Measurements from ENCODE around the gene CELSR3.

CELSR3 gene

DNA sequence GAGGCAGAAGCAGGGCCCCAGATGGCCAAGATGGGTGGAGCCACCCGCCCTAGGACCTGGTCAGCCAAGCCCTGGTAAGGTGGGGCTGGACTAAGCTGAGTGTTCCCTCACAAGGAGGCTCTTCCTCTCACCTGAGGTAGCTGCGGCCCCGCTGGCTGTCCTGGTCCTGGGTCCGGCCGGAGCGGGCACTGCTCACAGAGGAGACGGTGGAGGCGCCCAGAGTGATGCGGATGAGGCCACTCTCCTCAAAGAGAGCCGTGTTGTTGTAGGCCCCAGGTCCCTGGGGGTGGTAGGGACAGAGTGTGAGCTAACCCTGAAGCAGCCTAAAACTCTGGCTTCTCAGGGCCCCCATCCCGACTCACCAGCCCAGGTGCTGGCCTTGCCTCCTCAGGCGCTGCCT lies 20.1 kb downstream of the CELSR3 start:
- TF ChIP-seq, protein P1, sequence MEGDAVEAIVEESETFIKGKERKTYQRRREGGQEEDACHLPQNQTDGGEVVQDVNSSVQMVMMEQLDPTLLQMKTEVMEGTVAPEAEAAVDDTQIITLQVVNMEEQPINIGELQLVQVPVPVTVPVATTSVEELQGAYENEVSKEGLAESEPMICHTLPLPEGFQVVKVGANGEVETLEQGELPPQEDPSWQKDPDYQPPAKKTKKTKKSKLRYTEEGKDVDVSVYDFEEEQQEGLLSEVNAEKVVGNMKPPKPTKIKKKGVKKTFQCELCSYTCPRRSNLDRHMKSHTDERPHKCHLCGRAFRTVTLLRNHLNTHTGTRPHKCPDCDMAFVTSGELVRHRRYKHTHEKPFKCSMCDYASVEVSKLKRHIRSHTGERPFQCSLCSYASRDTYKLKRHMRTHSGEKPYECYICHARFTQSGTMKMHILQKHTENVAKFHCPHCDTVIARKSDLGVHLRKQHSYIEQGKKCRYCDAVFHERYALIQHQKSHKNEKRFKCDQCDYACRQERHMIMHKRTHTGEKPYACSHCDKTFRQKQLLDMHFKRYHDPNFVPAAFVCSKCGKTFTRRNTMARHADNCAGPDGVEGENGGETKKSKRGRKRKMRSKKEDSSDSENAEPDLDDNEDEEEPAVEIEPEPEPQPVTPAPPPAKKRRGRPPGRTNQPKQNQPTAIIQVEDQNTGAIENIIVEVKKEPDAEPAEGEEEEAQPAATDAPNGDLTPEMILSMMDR (conservative IDR thresholded peaks at IDR 0.05; ENCODE audit: low read length) = no peak
- no peak overlapping the region for H3K4me3 ChIP-seq (ENCODE audit: low read length)

DNA sequence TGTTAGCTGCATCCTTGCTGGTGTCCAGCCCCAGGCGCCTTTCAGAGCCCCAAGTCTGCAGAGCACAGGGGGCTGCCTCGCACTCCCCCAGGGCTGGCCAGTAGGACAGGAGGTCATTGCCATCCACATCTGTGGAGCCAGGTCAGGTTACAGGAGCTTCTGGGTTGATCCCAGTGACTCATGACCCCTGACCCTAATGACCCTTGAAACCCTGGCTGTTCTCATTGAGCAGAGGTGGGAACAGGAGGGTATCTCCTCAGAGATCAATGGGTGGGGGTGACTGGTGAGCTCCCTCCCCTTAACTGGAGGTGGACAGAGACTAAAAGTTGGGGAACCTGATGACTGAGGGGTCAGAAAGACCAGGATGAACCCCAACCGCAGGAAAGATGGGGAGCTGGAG lies 21.3 kb downstream of the CELSR3 start:
- no peak for DNase-seq (ENCODE audit: low read depth)
- H3K4me3 ChIP-seq (ENCODE audit: low read length) = no peak overlapping the region
- TF ChIP-seq, protein P1 (conservative IDR thresholded peaks at IDR 0.05; ENCODE audit: low read length) = no peak

More for the DNA sequence above, 20.1 kb downstream of the CELSR3 start:
- no peak for DNase-seq (ENCODE audit: low read depth)

DNA sequence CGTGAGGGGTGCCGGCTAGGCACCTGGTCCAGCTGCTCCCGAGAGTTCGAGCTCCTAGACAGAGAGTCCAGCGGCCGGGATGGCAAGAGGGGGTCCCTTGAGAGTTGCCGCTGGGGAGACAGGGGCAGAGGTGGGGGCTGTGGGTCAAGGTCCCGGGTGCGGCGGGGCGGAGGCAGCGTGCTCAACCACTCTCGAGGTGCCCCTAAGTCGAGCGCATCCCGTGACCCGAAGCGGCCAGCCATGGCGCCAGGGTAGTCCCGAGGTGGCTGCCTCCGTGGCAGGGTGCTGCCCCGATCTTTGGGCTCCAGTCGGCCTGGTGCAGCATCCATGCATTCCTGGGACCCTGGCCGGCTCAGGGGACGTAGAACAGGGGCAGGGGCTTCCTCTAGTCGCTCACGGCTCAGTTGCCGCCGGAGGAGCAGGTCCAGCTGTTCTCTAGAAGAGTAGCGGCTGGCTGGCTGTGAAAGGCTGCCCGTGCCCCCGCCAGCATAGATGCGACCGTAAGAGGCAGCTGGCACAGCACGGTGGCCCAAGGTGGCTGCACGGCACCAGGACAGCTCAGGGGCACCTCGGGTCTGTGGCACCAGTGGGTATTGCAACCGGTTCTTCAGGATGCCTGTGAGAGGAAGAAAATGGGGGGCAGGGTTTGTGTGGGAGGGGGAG lies 22.6 kb downstream of the CELSR3 start:
- TF ChIP-seq, protein P1 (conservative IDR thresholded peaks at IDR 0.05; ENCODE audit: low read length) = no peak
- no peak overlapping the region for H3K4me3 ChIP-seq (ENCODE audit: low read length)
- DNase-seq (ENCODE audit: low read depth) = no peak

DNA sequence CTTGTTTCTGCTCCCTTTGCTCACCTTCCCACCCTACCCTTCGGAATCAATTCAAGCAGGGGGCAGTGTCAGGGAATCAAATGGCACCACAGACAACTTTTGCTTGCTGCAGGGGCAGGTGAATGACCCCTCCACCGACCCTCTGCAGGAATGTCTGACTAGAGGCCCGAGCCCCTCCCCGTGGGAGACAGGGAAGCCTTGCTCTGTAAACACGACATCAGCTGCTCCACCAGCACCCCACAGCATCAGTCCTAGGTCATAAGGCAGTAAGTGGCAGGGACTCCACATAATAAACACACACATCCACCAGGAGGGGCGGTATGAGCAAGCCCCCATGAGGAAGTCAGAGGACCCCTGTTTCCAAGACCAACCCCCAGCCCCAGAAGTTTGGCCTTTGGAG lies 25.4 kb downstream of the CELSR3 start:
- TF ChIP-seq, protein P1 (conservative IDR thresholded peaks at IDR 0.05; ENCODE audit: low read length) = no peak
- H3K4me3 ChIP-seq (ENCODE audit: low read length) = no peak overlapping the region
- no peak for DNase-seq (ENCODE audit: low read depth)

DNA sequence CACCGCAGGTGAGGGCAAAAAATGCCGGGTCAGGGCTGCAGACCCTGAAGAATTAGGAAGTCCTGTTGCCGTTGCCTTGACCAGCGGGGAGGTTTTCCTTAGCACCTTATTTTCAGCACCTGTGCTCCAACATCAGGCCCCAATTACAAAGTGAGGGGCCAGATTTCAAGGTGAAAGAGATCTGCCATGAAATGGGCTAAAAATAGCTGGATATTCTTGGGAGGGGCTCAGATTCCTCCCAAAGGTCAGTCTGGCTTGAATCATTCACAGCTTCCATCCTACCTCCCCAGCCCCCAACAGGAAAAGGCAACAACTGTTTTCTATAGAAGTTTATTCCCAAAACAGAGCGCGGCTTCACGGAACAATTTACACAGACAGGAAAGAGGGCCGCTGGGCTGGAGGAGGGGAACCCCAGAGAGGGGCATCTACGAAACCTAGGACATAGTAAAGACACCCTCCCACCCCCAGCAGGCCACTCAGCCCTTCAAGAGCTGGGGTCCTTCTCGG lies 26.5 kb downstream of the CELSR3 start:
- peak overlapping the region; percentile 84 for H3K4me3 ChIP-seq (ENCODE audit: low read length)
- DNase-seq (ENCODE audit: low read depth) = no peak
- TF ChIP-seq, protein P1 (conservative IDR thresholded peaks at IDR 0.05; ENCODE audit: low read length) = no peak

DNA sequence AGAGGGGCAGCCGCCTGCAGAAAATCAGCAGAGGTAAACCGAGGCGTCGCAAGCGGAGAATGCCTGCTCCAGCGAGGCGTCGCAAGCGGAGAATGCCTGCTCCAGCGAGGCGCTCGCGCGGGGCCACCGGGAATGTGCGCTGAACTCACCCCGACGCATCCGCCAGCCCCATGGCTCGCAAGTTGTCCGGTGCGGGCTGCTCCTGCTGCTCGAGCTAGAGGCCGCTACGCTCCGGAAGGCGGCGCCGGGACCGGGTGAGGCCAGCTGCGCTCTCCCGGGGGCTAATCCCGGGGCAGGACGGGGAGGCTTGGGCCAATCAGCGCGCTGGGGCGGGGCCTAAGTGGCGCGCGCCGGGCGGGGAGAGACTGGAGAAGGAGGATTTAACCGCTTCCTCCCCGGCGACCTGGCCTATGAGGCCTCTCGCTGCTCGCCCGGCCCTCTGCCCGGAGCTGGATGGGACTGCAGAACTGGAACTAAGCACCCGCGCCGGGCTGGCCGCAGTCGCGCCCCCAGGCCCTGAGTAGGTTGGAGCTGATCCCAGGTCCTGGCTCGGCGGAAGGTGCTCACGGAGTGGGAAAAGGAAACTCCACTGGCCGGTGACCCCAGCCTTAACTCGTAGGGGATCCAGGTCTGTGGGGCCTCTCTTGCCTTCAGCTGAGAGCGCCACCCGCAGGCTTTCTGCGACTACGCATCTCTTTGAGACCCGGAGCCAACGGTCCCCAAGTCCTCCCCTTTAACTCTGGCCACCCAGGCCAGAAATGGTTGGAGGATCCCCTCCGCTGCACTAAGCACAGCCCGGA lies 27.3 kb downstream of the CELSR3 start, which contains the start of gene SLC26A6:
TSS of gene SLC26A6 (minus strand) at position 240 of the 800 bp plus-strand sequence. CDS start at position 172, 68 bp downstream.
- TF ChIP-seq, protein P1 (conservative IDR thresholded peaks at IDR 0.05; ENCODE audit: low read length) = peak; percentile 63
- H3K4me3 ChIP-seq (ENCODE audit: low read length) = peak within 1 kb of the TSS; percentile 84
- DNase-seq (ENCODE audit: low read depth) = peak; percentile 94

All from AG10803 (cell line).